GM12891 (cell line): Measurements from ENCODE around the gene MXD3.

Experiments used
- POLR2A ChIP-seq: IDR thresholded peaks from 2 replicates; pipeline ENCODE4 v1.6.1; 2011; ENCODE audit warnings: low read depth, low read length, control low read depth
- POLR2AphosphoS5 ChIP-seq: IDR thresholded peaks from 2 replicates; pipeline ENCODE4 v1.6.1; 2011; ENCODE audit warnings: low read depth, low read length, control low read depth
- POU2F2 ChIP-seq: IDR thresholded peaks from 2 replicates; pipeline ENCODE4 v1.6.1; 2011; ENCODE audit warnings: low read depth, mild to moderate bottlenecking, control low read depth, low read length, moderate library complexity

DNA sequence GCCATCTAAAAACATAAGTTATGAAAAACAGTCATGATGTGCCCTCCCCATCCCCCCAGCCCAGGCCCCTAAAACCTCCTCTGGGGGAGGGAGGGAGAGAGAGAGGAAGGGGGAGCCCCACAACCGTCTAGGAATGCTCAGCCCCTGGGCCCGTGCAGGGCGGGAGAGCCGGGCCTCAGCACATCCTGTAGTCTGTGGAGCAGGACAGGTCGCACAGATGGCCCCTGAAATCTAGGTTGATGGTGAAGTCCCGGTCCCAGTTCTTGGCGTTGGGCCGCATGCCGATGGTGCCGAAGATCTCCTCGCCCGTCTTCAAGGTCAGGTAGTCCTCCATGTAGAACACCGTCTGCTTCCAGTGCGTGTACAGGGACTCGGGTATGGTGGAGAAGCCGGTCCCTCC is 46.3 kb downstream of the MXD3 start:
- no peak for TF ChIP-seq POLR2A
- no peak for TF ChIP-seq POLR2AphosphoS5
- no peak for TF ChIP-seq POU2F2
